IPS-NIHi7 (cell line): ENCODE measurements around the gene ZNF503.

Experiments used
- DNase-seq: peaks from one replicate; pipeline ENCODE4 v3.0.0; 2012; ENCODE audit warnings: mixed read lengths; ENCODE audit errors: extremely low spot score

The ZNF503 gene

DNA sequence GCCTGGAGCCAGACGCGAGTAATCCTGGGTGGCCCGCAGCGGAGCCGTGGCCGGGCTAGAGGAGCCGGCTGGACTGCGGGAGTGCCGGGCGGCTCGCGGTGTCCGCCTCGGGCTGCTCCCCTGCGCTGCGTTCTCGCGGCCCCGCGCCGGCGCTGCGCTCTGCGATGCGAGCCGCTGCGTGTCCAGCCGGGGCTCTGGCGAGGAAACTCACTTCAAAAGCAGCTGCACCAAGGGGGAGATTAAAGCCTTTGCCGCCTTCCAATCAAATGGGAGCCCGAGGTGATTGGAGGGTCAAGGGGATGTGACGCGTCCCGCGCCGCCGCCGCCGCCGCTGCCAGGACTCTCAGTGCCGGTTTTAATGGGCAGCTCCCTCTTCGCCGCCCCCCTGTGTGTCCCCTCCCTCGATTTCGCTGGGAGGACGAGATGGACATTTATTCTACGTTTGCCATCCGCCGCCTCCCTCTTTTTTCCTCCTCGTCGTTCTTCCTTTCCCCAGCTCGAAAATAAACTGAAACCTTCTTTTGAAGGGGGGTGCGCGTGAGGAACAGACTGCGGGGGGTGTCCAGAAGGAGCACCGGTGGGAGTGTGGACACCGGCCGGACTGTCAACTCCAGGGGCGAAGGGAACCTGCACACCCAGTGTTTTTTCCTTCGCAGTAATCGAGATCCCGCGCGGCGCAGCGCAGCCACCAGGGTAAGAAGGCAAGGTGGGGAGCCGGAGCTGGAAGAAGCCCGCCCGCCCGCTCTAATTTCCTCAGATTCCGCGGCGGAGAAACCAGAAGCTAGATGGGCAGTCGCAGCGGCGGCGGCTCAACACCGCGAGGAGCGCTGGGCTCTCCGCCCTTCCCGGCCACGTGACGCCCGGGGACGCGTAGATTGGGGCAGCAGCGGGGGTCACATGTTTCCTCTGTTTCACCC, at the start of gene ZNF503:
TSS of gene ZNF503 (minus strand) at position 196 of the 917 bp plus-strand sequence. CDS start 345 bp downstream, outside the sequence.
- DNase-seq = peak; percentile 84

- no peak for DNase-seq
These were observed 49.4 kb upstream of the ZNF503 start for GRCh38 chr10:75450644-75451640.

DNA sequence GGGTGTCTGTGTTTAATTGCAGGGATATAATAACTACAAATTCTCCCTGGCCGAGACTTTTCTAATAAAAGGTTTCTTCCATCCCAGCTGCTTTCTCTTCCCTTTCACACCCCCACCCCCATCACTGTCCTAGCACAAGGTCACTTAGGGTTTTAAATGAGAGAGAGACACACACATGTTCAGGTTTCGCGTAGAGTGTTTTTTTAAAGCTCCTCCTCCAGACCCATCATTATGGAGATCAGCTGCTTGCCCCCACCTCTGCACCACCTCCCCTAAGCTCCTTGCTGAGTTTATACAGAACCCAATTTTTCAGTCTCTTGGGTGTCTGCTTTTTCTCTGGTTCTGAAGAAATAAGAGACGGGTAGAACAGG, 48.5 kb upstream of the ZNF503 start:
- DNase-seq = no peak

GRCh38 chr10:75449382-75450074, 48.0 kb upstream of the ZNF503 start:
- no peak for DNase-seq

- no peak for DNase-seq
These were observed 46.6 kb upstream of the ZNF503 start for GRCh38 chr10:75448166-75448565.

DNA sequence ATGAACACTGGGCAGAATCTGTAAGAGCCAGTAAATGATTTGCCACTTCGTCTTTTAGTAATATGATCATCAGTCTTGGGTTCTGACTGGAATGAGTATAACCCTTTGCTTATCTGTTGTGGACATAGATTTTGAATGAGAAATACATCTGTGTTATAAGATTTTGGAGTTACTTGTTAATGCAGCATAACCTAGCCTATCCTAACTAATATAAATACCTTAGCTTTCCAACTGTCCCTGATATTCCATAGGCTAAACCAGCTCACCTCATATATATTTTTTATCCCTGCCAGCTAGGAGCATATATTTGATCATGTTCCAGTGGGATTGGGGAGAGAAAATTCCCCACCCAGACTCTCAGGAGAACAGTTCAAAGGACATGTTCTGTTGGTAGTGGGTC, 44.9 kb upstream of the ZNF503 start:
- DNase-seq = no peak

GRCh38 chr10:75444781-75445386, 43.3 kb upstream of the ZNF503 start:
- DNase-seq = no peak

DNA sequence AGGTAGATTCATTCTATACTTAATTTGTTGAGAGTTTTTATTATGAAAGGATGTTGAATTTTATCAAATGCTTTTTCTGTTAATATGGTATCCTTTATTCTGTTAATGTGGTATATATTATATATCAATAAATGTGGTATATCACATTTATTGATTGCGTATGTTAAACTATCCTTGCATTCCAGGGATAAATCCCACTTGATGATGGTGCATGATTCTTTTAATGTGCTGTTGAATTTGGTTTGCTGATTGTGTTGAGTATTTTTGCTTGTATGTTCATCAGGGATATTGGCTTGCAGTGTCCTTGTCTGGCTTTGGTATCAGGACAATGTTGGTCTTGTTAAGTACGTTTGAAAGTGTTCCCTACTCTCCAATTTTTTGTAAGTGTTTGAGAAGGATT, 41.8 kb upstream of the ZNF503 start:
- DNase-seq = no peak

DNA sequence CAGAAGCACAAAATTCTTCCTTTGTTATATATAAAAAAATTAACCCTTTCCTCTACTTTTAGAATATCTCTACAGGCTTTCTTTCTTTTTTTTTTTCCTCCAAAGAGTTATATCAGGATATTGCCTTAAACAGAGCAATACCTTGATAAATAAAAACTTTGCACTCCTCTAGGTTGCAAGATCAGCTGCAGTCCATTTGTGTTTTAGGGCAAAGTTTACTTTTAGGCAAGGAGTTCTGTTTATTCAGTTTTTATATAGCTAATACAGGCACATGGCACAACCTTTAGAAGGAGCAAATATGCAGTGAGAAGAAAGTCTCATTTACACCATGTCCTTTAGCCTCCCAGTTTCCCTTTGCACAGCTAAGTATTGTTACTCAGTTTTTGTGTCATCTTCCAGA, 40.1 kb upstream of the ZNF503 start:
- no peak for DNase-seq

DNA sequence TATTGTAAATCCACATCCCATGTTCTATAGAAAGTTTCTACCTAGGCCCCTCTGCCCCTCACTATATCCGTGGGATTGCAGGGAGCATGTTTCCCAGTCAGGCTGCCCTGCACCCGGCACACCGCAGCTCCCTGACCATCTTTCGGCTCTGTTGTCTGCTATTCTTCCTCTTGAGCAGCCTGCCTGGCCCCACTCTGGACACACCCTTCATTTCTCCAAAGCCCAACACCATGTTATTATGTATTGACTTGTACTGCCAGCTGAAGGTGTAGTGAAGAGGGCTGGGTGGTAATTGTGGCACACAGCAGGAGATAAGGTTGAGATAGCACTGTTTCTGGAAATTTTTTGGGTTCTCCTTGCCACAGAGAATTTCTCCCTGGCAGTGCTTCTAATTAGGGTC, 39.6 kb upstream of the ZNF503 start:
- DNase-seq = no peak

DNA sequence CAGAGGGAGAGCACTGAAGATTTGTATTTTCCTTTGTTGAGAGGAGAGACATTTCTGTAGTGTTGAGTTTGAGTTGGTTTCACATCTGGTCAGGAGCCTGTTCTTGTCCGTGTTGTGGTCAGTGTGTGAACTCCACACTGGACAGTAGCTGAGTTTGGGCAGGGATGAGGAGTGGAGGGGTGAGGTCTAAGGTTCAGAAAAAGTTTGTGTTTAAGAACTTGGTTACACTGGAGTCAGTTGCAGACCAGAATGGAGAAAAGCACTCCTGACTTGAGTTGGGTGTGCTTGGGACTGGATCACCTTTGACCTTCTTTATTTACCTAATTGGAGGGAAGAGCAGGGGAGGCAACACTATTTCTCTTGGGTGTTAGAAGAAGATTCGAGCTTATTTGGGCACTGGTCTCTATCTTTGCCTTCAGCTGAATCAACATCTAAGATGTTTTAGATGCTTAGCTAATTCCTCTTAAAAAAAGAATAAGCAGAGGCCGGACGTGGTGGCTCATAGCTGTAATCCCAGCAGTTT, 38.8 kb upstream of the ZNF503 start:
- no peak for DNase-seq

GRCh38 chr10:75439811-75440210, 38.2 kb upstream of the ZNF503 start:
- no peak for DNase-seq

- DNase-seq = no peak
These were observed 36.7 kb upstream of the ZNF503 start for GRCh38 chr10:75438275-75438674.

- no peak for DNase-seq
These were observed 36.1 kb upstream of the ZNF503 start for GRCh38 chr10:75437693-75438092.

GRCh38 chr10:75436896-75437295, 35.3 kb upstream of the ZNF503 start:
- DNase-seq = no peak

DNA sequence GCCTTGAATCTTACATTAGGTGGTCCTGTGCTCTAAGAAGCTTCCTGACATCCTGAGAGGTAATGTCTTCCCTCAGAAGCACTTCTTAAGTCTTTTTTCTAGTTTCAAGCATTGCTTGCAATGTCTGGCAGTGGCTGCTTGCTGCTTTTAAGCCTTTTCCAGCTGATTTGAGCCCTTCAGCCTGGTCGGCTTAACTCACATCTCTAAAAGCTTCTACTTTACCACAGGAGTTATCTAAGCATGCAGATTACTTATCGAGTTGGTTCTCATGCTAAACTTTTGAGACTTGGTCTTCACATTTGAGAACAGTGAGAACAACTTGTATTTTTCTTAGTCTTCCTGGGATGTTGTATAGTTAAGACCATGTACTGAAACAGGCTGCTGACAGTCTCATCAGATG, 33.7 kb upstream of the ZNF503 start:
- DNase-seq = no peak

DNA sequence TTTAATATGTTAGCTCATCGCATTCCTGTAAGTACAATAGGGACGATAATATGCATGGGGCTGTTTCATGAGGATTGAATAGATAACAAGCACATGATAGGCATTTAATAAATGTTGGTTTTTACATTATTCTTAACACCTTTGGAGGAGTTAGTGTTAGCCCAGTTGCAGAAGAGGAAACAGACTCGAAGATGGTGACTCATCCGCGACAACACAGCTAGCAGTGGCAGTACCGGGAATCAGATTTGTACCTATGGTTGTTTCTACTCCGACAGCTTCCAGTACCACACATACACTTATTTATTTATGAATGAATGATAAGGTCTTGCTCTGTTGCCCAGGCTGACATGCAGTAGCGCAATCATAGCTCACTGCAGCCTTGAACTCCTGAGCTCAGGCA, 32.7 kb upstream of the ZNF503 start:
- DNase-seq = no peak

DNA sequence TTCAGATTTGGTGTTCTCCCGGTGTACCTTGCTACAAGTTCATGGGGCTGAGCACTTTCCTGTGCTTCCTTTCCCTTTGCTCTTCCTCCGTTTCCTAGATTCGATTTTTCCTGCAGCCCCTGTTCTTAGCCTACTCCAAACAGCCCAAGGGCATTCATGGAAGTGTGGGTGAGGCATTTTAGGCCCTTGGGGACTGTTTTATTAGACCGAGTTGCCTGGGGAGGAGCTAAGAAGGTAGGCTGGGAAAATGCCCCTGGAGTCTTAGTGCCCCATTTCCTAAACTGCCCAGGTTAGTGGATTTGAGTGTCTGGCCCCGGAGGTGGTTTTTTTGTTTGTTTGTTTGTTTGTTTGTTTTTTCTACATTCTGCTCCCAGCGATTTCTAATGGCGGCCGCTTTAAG, 31.7 kb upstream of the ZNF503 start:
- DNase-seq = no peak

GRCh38 chr10:75432763-75433162, 31.2 kb upstream of the ZNF503 start:
- no peak for DNase-seq

DNA sequence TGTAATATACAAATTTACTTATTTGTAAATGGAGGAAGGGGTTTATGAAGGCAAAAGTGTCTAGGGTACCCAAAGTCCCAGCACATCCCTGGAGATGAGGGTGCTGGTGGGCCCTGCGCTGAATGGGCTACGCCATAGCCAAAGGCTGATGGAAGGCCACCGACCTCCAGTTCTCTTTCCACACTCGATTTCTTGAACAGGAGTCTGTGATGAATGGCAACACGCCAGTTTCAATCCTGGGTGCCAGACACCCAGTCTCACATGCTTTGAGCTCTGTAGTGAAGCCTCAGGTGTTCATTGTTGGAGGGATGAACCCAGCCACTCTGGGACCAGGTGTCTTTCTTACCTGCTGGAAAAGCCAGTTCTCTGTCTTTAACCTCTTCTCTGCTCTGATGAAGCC, 30.6 kb upstream of the ZNF503 start:
- no peak for DNase-seq
